ENCODE results near the gene ASCC1. TPM values are rescaled to one million over a fixed set of nuclear protein-coding genes. Genes with fewer than 3 reads are reported as not detected.

Gene ASCC1
- total and polyA plus RNA-seq, 2 donors (not counting 3 experiments of a cell fraction or from before 2014, with no cell fraction given) = 16.0 to 24.9 TPM

- TF ChIP-seq FOS (IDR thresholded peaks at IDR 0.05; ENCODE audit: borderline replicate concordance, insufficient read depth, low read length) = no peak
- no peak for TF ChIP-seq POLR2A (IDR thresholded peaks at IDR 0.05; ENCODE audit: low read depth, low read length)
- no peak for TF ChIP-seq JUN (IDR thresholded peaks at IDR 0.05; ENCODE audit: borderline replicate concordance, insufficient read depth, insufficient read length, low read depth)
- TF ChIP-seq MYC (IDR thresholded peaks at IDR 0.05; ENCODE audit: low read depth, low read length) = no peak
- TF ChIP-seq POLR2AphosphoS5 (IDR thresholded peaks at IDR 0.05; ENCODE audit: insufficient read depth, low read depth, low read length) = no peak
- no peak for TF ChIP-seq EZH2 (IDR thresholded peaks at IDR 0.05; ENCODE audit: borderline replicate concordance, low read depth, low read length, severe bottlenecking)
- TF ChIP-seq, protein P1, sequence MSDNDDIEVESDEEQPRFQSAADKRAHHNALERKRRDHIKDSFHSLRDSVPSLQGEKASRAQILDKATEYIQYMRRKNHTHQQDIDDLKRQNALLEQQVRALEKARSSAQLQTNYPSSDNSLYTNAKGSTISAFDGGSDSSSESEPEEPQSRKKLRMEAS (IDR thresholded peaks at IDR 0.05; ENCODE audit: insufficient read depth, insufficient read length) = no peak
- no peak for TF ChIP-seq CTCF (IDR thresholded peaks at IDR 0.05; ENCODE audit: extremely low read depth in 1 of 2, insufficient read depth in 1 of 2, low read depth in 1 of 2, low read length in 2 of 2)
- no peak for TF ChIP-seq GATA2 (IDR thresholded peaks at IDR 0.05; ENCODE audit: insufficient read depth, insufficient read length, low read depth, low read length)
- Histone ChIP-seq H4K20me1 (replicated peaks; ENCODE audit: control insufficient read depth, extremely low read depth, insufficient read depth, low read length) (no peaks in the 10 kb centered on the region), H3K4me2 (ENCODE audit: insufficient read depth, low read length) (no peak overlapping the region), H3K36me3 (ENCODE audit: control insufficient read depth in 2 of 2, extremely low read depth in 1 of 2, insufficient read depth in 2 of 2, low read length in 2 of 2) (peaks cover 0 to 2% of the 10 kb centered on the region in 2 experiments), H3K9me3 (replicated peaks; ENCODE audit: control insufficient read depth, insufficient read depth, low read length) (no peaks in the 10 kb centered on the region), H3K9me1 (replicated peaks; ENCODE audit: control insufficient read depth, extremely low read depth, insufficient read depth, low read length) (no peaks in the 10 kb centered on the region), H3K79me2 (ENCODE audit: control insufficient read depth, insufficient read depth, low read length) (peaks cover 22% of the 10 kb centered on the region), H3K9ac (replicated peaks; ENCODE audit: extremely low read depth, insufficient read depth, low read length) (no peak overlapping the region), H2AFZ (ENCODE audit: low read depth, low read length) (no peak overlapping the region), H3K4me3 (replicated peaks in 1 of 3; ENCODE audit: insufficient read depth in 1 of 3, low read depth in 1 of 3, low read length in 3 of 3) (no peak overlapping the region), H3K4me1 (ENCODE audit: control insufficient read depth, extremely low read depth, insufficient read depth, low read length) (peaks cover 15% of the 10 kb centered on the region), H3K27me3 (ENCODE audit: control insufficient read depth in 2 of 2, insufficient read depth in 2 of 2, low read length in 2 of 2) (no peaks in the 10 kb centered on the region), H3K27ac (ENCODE audit: insufficient read depth, low read depth, low read length) (no peak overlapping the region)
- intact Hi-C loops (cut with micrococcal nuclease) (no loop called here), dilution Hi-C loops (cut with MboI; ENCODE audit: extremely low pct_ligation_motif_present, low sequenced_read_pairs) (no loop called here)
- FAIRE-seq (no peak), DNase-seq (ENCODE audit: low read depth, low spot score) (no peak)
- ChIA-PET CTCF (interaction anchor here (0.6 to 9.4 kb wide), 8 partner anchors 9 to 171 kb away, joined by 3 to 193 read pairs (median 4); no protein-coding TSS in a partner anchor), POLR2A (interaction anchor here (0.7 kb wide), 1 partner anchor 270 kb away, joined by 5 read pairs; no protein-coding TSS in a partner anchor)
- no TSS peak for BruUV-seq (replicated peaks)
These were observed 4.6 kb upstream of the ASCC1 start for GRCh38 chr10:72220637-72221036.
